ENCODE measurements around the gene RER1.

The RER1 gene

GRCh38 chr1:2353551-2354438 is 37.8 kb upstream of the RER1 start:
- no peak for DNase-seq (ENCODE audit: low read depth in 3 of 3)

- no peak for DNase-seq (ENCODE audit: low read depth in 3 of 3)
Measured at GRCh38 chr1:2354511-2355372, 36.9 kb upstream of the RER1 start.

- no peak for DNase-seq (ENCODE audit: low read depth in 3 of 3)
Measured at GRCh38 chr1:2355373-2356261, 36.0 kb upstream of the RER1 start.

GRCh38 chr1:2356401-2356800 is 35.2 kb upstream of the RER1 start:
- DNase-seq (ENCODE audit: low read depth in 3 of 3), result no peak

- no peak for DNase-seq (ENCODE audit: low read depth in 3 of 3)
Measured at GRCh38 chr1:2356911-2357845, 34.5 kb upstream of the RER1 start.

- DNase-seq (ENCODE audit: low read depth in 3 of 3), result no peak
Measured at GRCh38 chr1:2358072-2358471, 33.6 kb upstream of the RER1 start.

GRCh38 chr1:2358651-2359640 is 32.7 kb upstream of the RER1 start:
- DNase-seq (ENCODE audit: low read depth in 3 of 3), result no peak

- DNase-seq (ENCODE audit: low read depth in 3 of 3), result no peak
Measured at GRCh38 chr1:2360588-2361364, 30.9 kb upstream of the RER1 start.

GRCh38 chr1:2363847-2364513 is 27.7 kb upstream of the RER1 start:
- no peak for DNase-seq (ENCODE audit: low read depth in 3 of 3)

GRCh38 chr1:2368053-2368744 is 23.4 kb upstream of the RER1 start:
- DNase-seq (ENCODE audit: low read depth in 3 of 3), result no peak

GRCh38 chr1:2372551-2373490 is 18.8 kb upstream of the RER1 start:
- DNase-seq (ENCODE audit: low read depth in 3 of 3), result no peak

- no peak for DNase-seq (ENCODE audit: low read depth in 3 of 3)
Measured at GRCh38 chr1:2373551-2374251, 17.9 kb upstream of the RER1 start.

GRCh38 chr1:2374252-2375155 is 17.1 kb upstream of the RER1 start:
- no peak for DNase-seq (ENCODE audit: low read depth in 3 of 3)

GRCh38 chr1:2375246-2375922 is 16.3 kb upstream of the RER1 start:
- DNase-seq (ENCODE audit: low read depth in 3 of 3), result no peak

Measured in stimulated activated CD4-positive, alpha-beta T cell treated with anti-CD3 and anti-CD28 coated beads, TNF-alpha, amount 100 ng/mL, for 4 hours (primary cell).